ENCODE results near the gene MPO. TPM values are rescaled to one million over a fixed set of nuclear protein-coding genes. Genes with fewer than 3 reads are reported as not detected.

MPO gene
- total and polyA plus RNA-seq, 2 donors: 5.6 to 27.3 TPM

GRCh38 chr17:58302919-58303585 is 22.3 kb upstream of the MPO start:
- H3K4me3 ChIP-seq (ENCODE audit: low read length in 2 of 2): no peak overlapping the region
- H3K9me3 ChIP-seq (ENCODE audit: control insufficient read depth in 2 of 2, insufficient read depth in 1 of 2, low read length in 1 of 2): no peaks in the 10 kb centered on the region
- H3K27me3 ChIP-seq (ENCODE audit: control insufficient read depth in 2 of 2, insufficient read depth in 1 of 2, low read length in 1 of 2): no peaks in the 10 kb centered on the region
- H3K4me1 ChIP-seq (ENCODE audit: control insufficient read depth in 2 of 2, insufficient read depth in 2 of 2, low read length in 2 of 2): peaks cover 0 to 3% of the 10 kb centered on the region in 2 donors
- 96% methylated on average over 9 of the region's 9 CpGs for WGBS
- no peak for DNase-seq (ENCODE audit: low read depth in 6 of 9, low spot score in 9 of 9)
- H3K36me3 ChIP-seq (ENCODE audit: control insufficient read depth in 2 of 2, insufficient read depth in 2 of 2, low read length in 1 of 2): peaks cover 21 to 48% of the 10 kb centered on the region in 2 donors
- no peak overlapping the region for H3K27ac ChIP-seq (ENCODE audit: low read depth in 1 of 2, low read length in 1 of 2)

DNA sequence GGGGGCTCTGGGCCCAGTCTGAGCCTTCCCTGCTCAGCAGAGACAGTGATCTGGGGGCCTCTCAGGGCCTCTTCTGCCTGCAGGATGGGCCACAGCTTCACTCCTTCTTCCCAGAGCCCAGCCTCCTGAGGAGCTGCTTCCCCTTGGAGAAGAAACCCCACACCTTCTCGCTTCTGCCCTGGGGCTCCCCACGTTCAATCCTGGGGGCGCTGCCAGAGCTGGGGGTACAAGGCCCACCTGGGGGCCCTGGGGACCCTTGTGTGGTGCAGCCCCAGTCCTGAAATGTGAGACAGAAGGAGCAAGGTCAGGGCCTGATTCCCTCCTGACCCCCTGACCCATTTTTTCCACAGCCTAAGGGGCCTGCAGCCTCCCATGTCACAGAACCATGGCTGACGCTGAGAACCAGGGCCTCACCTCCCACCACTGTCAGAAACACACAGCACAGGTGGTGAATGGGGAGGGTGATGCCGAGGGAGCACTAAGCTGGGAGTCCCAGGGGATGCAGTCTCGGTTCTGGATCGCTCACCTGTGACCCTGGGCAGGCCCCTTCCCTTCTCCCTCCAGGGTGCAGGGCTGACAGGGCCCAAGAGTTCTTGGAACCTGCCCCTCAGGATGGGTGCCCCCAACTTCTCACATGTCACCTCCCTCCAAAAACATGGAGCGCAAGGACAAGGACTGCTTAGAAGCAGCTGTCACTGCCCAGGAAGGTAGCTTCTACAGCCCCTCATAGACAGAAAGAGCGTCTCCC is 21.6 kb upstream of the MPO start:
- Histone ChIP-seq H3K9me3 (ENCODE audit: control insufficient read depth in 2 of 2, insufficient read depth in 1 of 2, low read length in 1 of 2) (no peaks in the 10 kb centered on the region), H3K4me1 (ENCODE audit: control insufficient read depth in 2 of 2, insufficient read depth in 2 of 2, low read length in 2 of 2) (peaks cover 0 to 3% of the 10 kb centered on the region in 2 donors), H3K36me3 (ENCODE audit: control insufficient read depth in 2 of 2, insufficient read depth in 2 of 2, low read length in 1 of 2) (peaks cover 17 to 41% of the 10 kb centered on the region in 2 donors), H3K27ac (ENCODE audit: low read depth in 1 of 2, low read length in 1 of 2) (no peak overlapping the region), H3K27me3 (ENCODE audit: control insufficient read depth in 2 of 2, insufficient read depth in 1 of 2, low read length in 1 of 2) (no peaks in the 10 kb centered on the region), H3K4me3 (ENCODE audit: low read length in 2 of 2) (no peak overlapping the region)
- no peak for DNase-seq (ENCODE audit: low read depth in 6 of 9, low spot score in 9 of 9)
- WGBS: 98% methylated on average over 9 of the region's 9 CpGs

DNA sequence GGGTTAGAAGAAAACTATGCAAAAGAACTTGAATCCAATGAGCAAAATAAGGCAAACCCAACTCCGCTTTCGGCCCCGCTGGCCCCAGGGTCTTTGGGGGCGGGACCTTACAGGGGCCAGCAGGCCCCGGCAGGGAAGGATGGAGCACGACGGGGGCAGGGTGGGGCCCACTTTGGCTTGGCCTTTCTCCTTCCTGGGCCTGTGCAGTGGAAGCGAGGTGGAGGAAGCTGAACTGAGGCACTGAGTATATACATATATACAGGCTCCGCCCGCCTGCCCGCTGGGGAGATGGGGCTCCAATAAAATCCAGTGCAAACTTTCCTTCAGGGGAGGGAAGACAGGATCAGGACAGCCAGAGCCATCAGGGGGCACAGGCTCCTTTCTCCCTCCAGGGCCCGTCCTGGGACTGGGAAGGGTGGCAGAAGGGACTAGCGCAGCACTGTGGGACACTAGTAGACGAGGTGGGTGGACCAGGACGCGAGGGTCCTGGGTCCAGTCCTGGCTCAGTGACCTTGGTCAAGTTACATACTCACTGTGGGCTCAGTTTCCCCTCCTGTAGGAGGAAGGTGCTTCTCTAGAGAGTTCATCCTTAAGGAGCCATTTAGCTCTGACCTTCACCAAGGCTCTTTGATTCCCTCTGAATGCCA is 20.9 kb upstream of the MPO start:
- no peak for DNase-seq (ENCODE audit: low read depth in 6 of 9, low spot score in 9 of 9)
- H3K27me3 ChIP-seq (ENCODE audit: control insufficient read depth in 2 of 2, insufficient read depth in 1 of 2, low read length in 1 of 2): no peaks in the 10 kb centered on the region
- no peak overlapping the region for H3K27ac ChIP-seq (ENCODE audit: low read depth in 1 of 2, low read length in 1 of 2)
- H3K4me1 ChIP-seq (ENCODE audit: control insufficient read depth in 2 of 2, insufficient read depth in 2 of 2, low read length in 2 of 2): peaks cover 0 to 3% of the 10 kb centered on the region in 2 donors
- peaks cover 15 to 36% of the 10 kb centered on the region in 2 donors for H3K36me3 ChIP-seq (ENCODE audit: control insufficient read depth in 2 of 2, insufficient read depth in 2 of 2, low read length in 1 of 2)
- H3K9me3 ChIP-seq (ENCODE audit: control insufficient read depth in 2 of 2, insufficient read depth in 1 of 2, low read length in 1 of 2): no peaks in the 10 kb centered on the region
- 94% methylated on average over 16 of the region's 16 CpGs for WGBS
- no peak overlapping the region for H3K4me3 ChIP-seq (ENCODE audit: low read length in 2 of 2)

GRCh38 chr17:58300336-58300735 is 19.6 kb upstream of the MPO start:
- peaks cover 12 to 26% of the 10 kb centered on the region in 2 donors for H3K36me3 ChIP-seq (ENCODE audit: control insufficient read depth in 2 of 2, insufficient read depth in 2 of 2, low read length in 1 of 2)
- no peak overlapping the region for H3K27ac ChIP-seq (ENCODE audit: low read depth in 1 of 2, low read length in 1 of 2)
- H3K4me3 ChIP-seq (ENCODE audit: low read length in 2 of 2): no peak overlapping the region
- H3K9me3 ChIP-seq (ENCODE audit: control insufficient read depth in 2 of 2, insufficient read depth in 1 of 2, low read length in 1 of 2): no peaks in the 10 kb centered on the region
- no peaks in the 10 kb centered on the region for H3K27me3 ChIP-seq (ENCODE audit: control insufficient read depth in 2 of 2, insufficient read depth in 1 of 2, low read length in 1 of 2)
- WGBS: 95% methylated on average over 6 of the region's 6 CpGs
- DNase-seq (ENCODE audit: low read depth in 6 of 9, low spot score in 9 of 9): no peak
- peaks cover 0 to 3% of the 10 kb centered on the region in 2 donors for H3K4me1 ChIP-seq (ENCODE audit: control insufficient read depth in 2 of 2, insufficient read depth in 2 of 2, low read length in 2 of 2)

- Histone ChIP-seq H3K36me3 (ENCODE audit: control insufficient read depth in 2 of 2, insufficient read depth in 2 of 2, low read length in 1 of 2) (no peaks in the 10 kb centered on the region), H3K27me3 (ENCODE audit: control insufficient read depth in 2 of 2, insufficient read depth in 1 of 2, low read length in 1 of 2) (no peaks in the 10 kb centered on the region), H3K4me1 (ENCODE audit: control insufficient read depth in 2 of 2, insufficient read depth in 2 of 2, low read length in 2 of 2) (no peaks in the 10 kb centered on the region), H3K9me3 (ENCODE audit: control insufficient read depth in 2 of 2, insufficient read depth in 1 of 2, low read length in 1 of 2) (no peaks in the 10 kb centered on the region), H3K4me3 (ENCODE audit: low read length in 2 of 2) (no peak overlapping the region), H3K27ac (ENCODE audit: low read depth in 1 of 2, low read length in 1 of 2) (no peak overlapping the region)
- 100% methylated on average over 1 of the region's 1 CpG for WGBS
- no peak for DNase-seq (ENCODE audit: low read depth in 6 of 9, low spot score in 9 of 9)
Measured at GRCh38 chr17:58294034-58294433, 13.3 kb upstream of the MPO start.

- Histone ChIP-seq H3K36me3 (ENCODE audit: control insufficient read depth in 2 of 2, insufficient read depth in 2 of 2, low read length in 1 of 2) (no peaks in the 10 kb centered on the region), H3K27me3 (ENCODE audit: control insufficient read depth in 2 of 2, insufficient read depth in 1 of 2, low read length in 1 of 2) (no peaks in the 10 kb centered on the region), H3K4me1 (ENCODE audit: control insufficient read depth in 2 of 2, insufficient read depth in 2 of 2, low read length in 2 of 2) (no peaks in the 10 kb centered on the region), H3K9me3 (ENCODE audit: control insufficient read depth in 2 of 2, insufficient read depth in 1 of 2, low read length in 1 of 2) (no peaks in the 10 kb centered on the region), H3K27ac (ENCODE audit: low read depth in 1 of 2, low read length in 1 of 2) (no peak overlapping the region), H3K4me3 (ENCODE audit: low read length in 2 of 2) (no peak overlapping the region)
- 96% methylated on average over 5 of the region's 5 CpGs for WGBS
- DNase-seq (ENCODE audit: low read depth in 6 of 9, low spot score in 9 of 9): no peak
Measured at GRCh38 chr17:58291246-58291645, 10.5 kb upstream of the MPO start.

GRCh38 chr17:58289869-58290268 is 9.1 kb upstream of the MPO start:
- no peak for DNase-seq (ENCODE audit: low read depth in 6 of 9, low spot score in 9 of 9)
- Histone ChIP-seq H3K36me3 (ENCODE audit: control insufficient read depth in 2 of 2, insufficient read depth in 2 of 2, low read length in 1 of 2) (no peaks in the 10 kb centered on the region), H3K4me1 (ENCODE audit: control insufficient read depth in 2 of 2, insufficient read depth in 2 of 2, low read length in 2 of 2) (no peaks in the 10 kb centered on the region), H3K27ac (ENCODE audit: low read depth in 1 of 2, low read length in 1 of 2) (no peak overlapping the region), H3K4me3 (ENCODE audit: low read length in 2 of 2) (no peak overlapping the region), H3K9me3 (ENCODE audit: control insufficient read depth in 2 of 2, insufficient read depth in 1 of 2, low read length in 1 of 2) (no peaks in the 10 kb centered on the region), H3K27me3 (ENCODE audit: control insufficient read depth in 2 of 2, insufficient read depth in 1 of 2, low read length in 1 of 2) (no peaks in the 10 kb centered on the region)
- WGBS: 30% methylated on average over 2 of the region's 2 CpGs

DNA sequence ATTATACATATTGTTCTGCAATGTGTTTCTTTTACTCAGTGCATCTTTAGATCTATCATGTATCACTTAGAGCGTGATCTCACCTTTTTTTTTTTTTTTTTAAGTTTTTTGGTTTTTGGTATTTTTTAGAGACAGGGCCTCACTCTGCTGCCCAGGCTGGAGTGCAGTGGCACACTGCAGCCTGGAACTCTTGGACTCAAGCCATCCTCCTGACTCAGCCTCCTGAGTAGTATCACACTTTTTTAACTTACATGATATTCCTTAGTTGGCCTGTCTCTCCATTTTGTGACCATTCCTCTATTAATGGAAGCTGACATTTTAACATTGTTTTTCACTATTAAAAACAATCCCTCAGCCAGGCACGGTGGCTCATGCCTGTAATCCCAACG is 4.7 kb upstream of the MPO start:
- 96% methylated on average over 3 of the region's 3 CpGs for WGBS
- no peak overlapping the region for H3K4me3 ChIP-seq (ENCODE audit: low read length in 2 of 2)
- H3K27me3 ChIP-seq (ENCODE audit: control insufficient read depth in 2 of 2, insufficient read depth in 1 of 2, low read length in 1 of 2): peaks cover 0 to 4% of the 10 kb centered on the region in 2 donors
- DNase-seq (ENCODE audit: low read depth in 6 of 9, low spot score in 9 of 9): no peak
- no peaks in the 10 kb centered on the region for H3K36me3 ChIP-seq (ENCODE audit: control insufficient read depth in 2 of 2, insufficient read depth in 2 of 2, low read length in 1 of 2)
- no peak overlapping the region for H3K27ac ChIP-seq (ENCODE audit: low read depth in 1 of 2, low read length in 1 of 2)
- no peaks in the 10 kb centered on the region for H3K4me1 ChIP-seq (ENCODE audit: control insufficient read depth in 2 of 2, insufficient read depth in 2 of 2, low read length in 2 of 2)
- H3K9me3 ChIP-seq (ENCODE audit: control insufficient read depth in 2 of 2, insufficient read depth in 1 of 2, low read length in 1 of 2): no peaks in the 10 kb centered on the region

Data from thymus (tissue), 11 donors.